Activated naive CD4-positive, alpha-beta T cell treated with anti-CD3 and anti-CD28 coated beads for 36 hours (primary cell): ENCODE results near the gene CGNL1. TPM values are rescaled to one million over a fixed set of nuclear protein-coding genes. Genes with fewer than 3 reads are reported as not detected.

Experiments used
- CTCF ChIA-PET: fragments of 350-600 bp; sonication (Branson Sonifier 250); formaldehyde crosslinking; loops from one replicate; lab custom pipeline; 2021; ENCODE audit warnings: antibody characterized with exemption; lab: Charles Lee
- DNase-seq: peaks from one replicate; pipeline ENCODE4 v3.0.0-alpha.2; 2020
- H3K27ac Mint-ChIP-seq: one replicate; pipeline ENCODE4 v1.8.0; 2021; ENCODE audit warnings: mild to moderate bottlenecking, mixed read lengths
- H3K27me3 Mint-ChIP-seq: one replicate; pipeline ENCODE4 v1.8.0; 2021; ENCODE audit warnings: low read depth, mixed read lengths
- H3K36me3 Mint-ChIP-seq: one replicate; pipeline ENCODE4 v1.8.0; 2021; ENCODE audit warnings: low read depth, mixed read lengths
- H3K4me1 Mint-ChIP-seq: one replicate; pipeline ENCODE4 v1.8.0; 2021; ENCODE audit warnings: low read depth, mixed read lengths
- H3K4me3 Mint-ChIP-seq: one replicate; pipeline ENCODE4 v1.8.0; 2021; ENCODE audit warnings: mild to moderate bottlenecking, moderate library complexity, mixed read lengths
- H3K9me3 Mint-ChIP-seq: one replicate; pipeline ENCODE4 v1.8.0; 2021; ENCODE audit warnings: mixed read lengths
- intact Hi-C: fragments of 100-400 bp; cut with micrococcal nuclease; formaldehyde crosslinking; loops from one replicate; pipeline ENCODE4 v1.15.1; 2023
- total RNA-seq, 2 experiments: library from RNA; stranded (reverse); gene quantifications; one replicate each; pipeline ENCODE4 v1.2.3, GENCODE V29; 2021

CGNL1 gene
- total RNA-seq, 2 experiments from 2014 or later, result not detected

DNA sequence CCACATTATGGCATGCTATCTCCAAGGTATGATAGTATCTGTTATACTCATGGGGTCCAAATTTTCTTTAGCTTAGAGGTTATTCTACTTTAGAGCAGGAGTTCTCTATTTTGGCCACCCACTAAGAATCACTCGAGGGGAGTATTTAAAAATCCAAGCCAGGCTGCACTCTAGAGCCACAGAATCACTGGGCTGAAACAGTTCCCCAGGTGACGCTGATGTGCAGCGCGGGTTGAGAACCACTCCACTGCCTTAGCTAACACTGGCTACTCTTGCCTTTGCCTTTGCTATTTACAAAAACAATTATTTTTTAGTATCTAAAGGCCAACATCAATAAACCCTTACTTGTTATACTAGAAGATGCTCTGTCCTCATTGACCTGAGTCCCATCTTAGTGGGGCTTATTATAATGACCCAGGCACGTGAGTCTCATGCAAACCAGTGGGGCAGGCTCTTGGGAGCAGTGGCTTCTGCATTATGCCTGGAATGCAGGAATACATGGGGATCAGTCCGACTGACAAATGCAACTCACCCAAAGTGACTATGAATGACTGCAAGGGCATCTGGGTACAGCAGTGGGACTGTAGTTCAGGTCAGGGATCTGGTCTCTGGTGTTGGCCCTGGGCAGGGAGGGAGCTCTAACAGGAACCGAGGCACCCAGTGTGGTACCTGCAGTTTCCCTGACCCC lies 21.7 kb upstream of the CGNL1 start:
- no peak overlapping the region for H3K4me3 Mint-ChIP-seq
- intact Hi-C loops, result no loop called here
- no peak overlapping the region for H3K27ac Mint-ChIP-seq
- DNase-seq, result no peak
- H3K9me3 Mint-ChIP-seq, result no peaks in the 10 kb centered on the region
- no peaks in the 10 kb centered on the region for H3K4me1 Mint-ChIP-seq
- H3K27me3 Mint-ChIP-seq, result peaks cover 4% of the 10 kb centered on the region
- no peaks in the 10 kb centered on the region for H3K36me3 Mint-ChIP-seq
- CTCF ChIA-PET, result interaction anchor here (1.1 kb wide), 1 partner anchor 207 kb away, joined by 3 read pairs; no protein-coding TSS in a partner anchor

DNA sequence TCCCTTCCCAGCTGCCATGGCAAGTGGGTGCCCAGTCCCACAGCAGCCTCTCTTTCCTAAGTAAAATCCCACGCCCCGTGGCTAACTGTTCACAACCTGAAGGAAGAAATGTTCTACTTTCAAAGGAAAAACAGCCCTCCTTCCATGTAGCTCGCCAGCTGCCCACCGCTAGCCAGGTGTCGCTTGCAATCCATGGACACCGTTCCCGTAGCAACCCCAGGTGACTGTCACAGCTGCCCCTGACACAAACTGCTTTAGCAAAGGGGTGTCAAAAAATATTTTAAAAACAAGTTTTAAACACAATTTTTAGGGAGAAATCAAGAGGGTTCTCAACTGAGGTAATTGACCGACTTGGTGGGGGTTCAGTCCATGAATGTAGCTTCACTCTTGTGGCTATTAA lies 21.0 kb upstream of the CGNL1 start:
- H3K27me3 Mint-ChIP-seq, result peaks cover 4% of the 10 kb centered on the region
- no peaks in the 10 kb centered on the region for H3K9me3 Mint-ChIP-seq
- no peak overlapping the region for H3K27ac Mint-ChIP-seq
- CTCF ChIA-PET, result interaction anchor here (1.1 kb wide), 1 partner anchor 208 kb away, joined by 3 read pairs; no protein-coding TSS in a partner anchor
- no peak for DNase-seq
- no peaks in the 10 kb centered on the region for H3K4me1 Mint-ChIP-seq
- H3K4me3 Mint-ChIP-seq, result no peak overlapping the region
- no peaks in the 10 kb centered on the region for H3K36me3 Mint-ChIP-seq
- intact Hi-C loops, result no loop called here

GRCh38 chr15:57356178-57356577 lies 20.1 kb upstream of the CGNL1 start:
- no peak overlapping the region for H3K27ac Mint-ChIP-seq
- H3K27me3 Mint-ChIP-seq, result peaks cover 4% of the 10 kb centered on the region
- no peaks in the 10 kb centered on the region for H3K4me1 Mint-ChIP-seq
- H3K36me3 Mint-ChIP-seq, result no peaks in the 10 kb centered on the region
- CTCF ChIA-PET, result interaction anchor here (1.2 kb wide), 1 partner anchor 9 kb away, joined by 3 read pairs; no protein-coding TSS in a partner anchor
- H3K9me3 Mint-ChIP-seq, result no peaks in the 10 kb centered on the region
- no peak for DNase-seq
- intact Hi-C loops, result no loop called here
- no peak overlapping the region for H3K4me3 Mint-ChIP-seq

DNA sequence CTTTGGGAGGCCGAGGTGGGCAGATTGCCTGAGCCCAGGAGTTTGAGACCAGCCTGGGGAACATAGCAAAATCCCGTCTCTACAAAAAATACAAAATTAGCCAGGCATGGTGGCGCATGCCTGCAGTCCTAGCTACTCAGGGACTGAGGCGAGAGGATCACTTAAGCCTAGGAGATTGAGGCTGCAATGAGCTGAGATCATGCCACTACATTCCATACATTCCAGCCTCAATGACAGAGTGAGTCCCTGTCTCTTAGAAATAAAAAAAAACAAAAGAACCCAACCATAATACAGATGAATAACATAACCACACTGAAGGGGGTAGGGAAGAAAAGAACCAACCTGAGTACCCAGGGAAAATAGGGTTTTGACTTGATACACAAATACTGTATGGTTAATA lies 19.7 kb upstream of the CGNL1 start:
- DNase-seq, result no peak
- Mint-ChIP-seq H3K27me3 (peaks cover 4% of the 10 kb centered on the region), H3K4me3 (no peak overlapping the region), H3K36me3 (no peaks in the 10 kb centered on the region), H3K4me1 (no peaks in the 10 kb centered on the region), H3K27ac (no peak overlapping the region), H3K9me3 (no peaks in the 10 kb centered on the region)
- intact Hi-C loops, result no loop called here
- CTCF ChIA-PET, result interaction anchor here (0.7 to 1.2 kb wide), 2 partner anchors 9 to 12 kb away, joined by 3 to 6 read pairs; no protein-coding TSS in a partner anchor

- CTCF ChIA-PET, result interaction anchor here (2.1 kb wide), 1 partner anchor 17 kb away, joined by 6 read pairs; no protein-coding TSS in a partner anchor
- no peak overlapping the region for H3K4me3 Mint-ChIP-seq
Measured at GRCh38 chr15:57357799-57358198, 18.5 kb upstream of the CGNL1 start.

DNA sequence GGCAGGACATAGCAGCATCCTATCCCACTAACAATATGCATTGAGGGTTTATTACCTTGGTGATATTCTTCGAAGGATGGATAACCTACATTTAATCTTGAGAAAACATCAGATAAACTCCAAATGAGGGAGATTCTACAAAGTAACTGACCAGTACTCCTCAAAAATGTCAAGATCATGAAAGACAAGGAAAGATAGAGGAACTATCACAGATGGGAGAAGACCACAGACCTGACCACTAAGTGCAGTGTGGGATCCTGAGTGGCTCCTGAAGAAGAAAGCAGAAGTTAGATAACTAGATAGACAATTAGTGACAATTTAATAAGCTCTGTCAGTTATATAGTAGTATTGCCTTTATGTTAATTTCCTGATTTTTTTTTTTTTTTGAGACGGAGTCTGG lies 17.7 kb upstream of the CGNL1 start:
- H3K9me3 Mint-ChIP-seq, result no peaks in the 10 kb centered on the region
- DNase-seq, result no peak
- CTCF ChIA-PET, result interaction anchor here (2.1 kb wide), 1 partner anchor 18 kb away, joined by 6 read pairs; no protein-coding TSS in a partner anchor
- H3K36me3 Mint-ChIP-seq, result no peaks in the 10 kb centered on the region
- H3K4me3 Mint-ChIP-seq, result no peak overlapping the region
- no peak overlapping the region for H3K27ac Mint-ChIP-seq
- peaks cover 4% of the 10 kb centered on the region for H3K27me3 Mint-ChIP-seq
- intact Hi-C loops, result no loop called here
- H3K4me1 Mint-ChIP-seq, result no peaks in the 10 kb centered on the region

More at GRCh38 chr15:57357799-57358198, 18.5 kb upstream of the CGNL1 start:
- H3K27ac Mint-ChIP-seq, result no peak overlapping the region
- no peaks in the 10 kb centered on the region for H3K4me1 Mint-ChIP-seq
- no peaks in the 10 kb centered on the region for H3K36me3 Mint-ChIP-seq
- H3K27me3 Mint-ChIP-seq, result peaks cover 4% of the 10 kb centered on the region
- no peaks in the 10 kb centered on the region for H3K9me3 Mint-ChIP-seq
- intact Hi-C loops, result no loop called here
- DNase-seq, result no peak

DNA sequence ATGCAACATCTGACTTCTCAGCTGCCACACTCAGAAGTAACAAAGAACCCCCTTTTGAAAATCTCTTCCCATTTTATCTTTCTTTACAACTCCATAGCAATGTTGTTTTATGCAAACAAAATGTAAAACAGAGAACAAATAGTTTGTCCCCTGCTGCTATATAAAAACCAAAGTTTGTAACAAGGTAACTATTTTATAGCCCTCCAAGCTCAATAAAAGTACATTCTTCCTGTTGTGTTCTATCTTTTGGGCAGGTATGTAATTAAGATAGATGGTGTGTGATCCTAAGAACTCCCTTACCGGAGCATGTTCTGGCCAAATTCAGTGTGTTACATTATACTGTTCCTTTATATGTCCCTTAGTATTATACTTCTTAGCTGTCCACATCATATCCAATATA lies 12.6 kb upstream of the CGNL1 start:
- intact Hi-C loops, result no loop called here
- CTCF ChIA-PET, result interaction anchor here (1.1 to 1.3 kb wide), 2 partner anchors 57 to 164 kb away, joined by 3 to 4 read pairs; no protein-coding TSS in a partner anchor
- H3K27ac Mint-ChIP-seq, result no peak overlapping the region
- DNase-seq, result no peak
- no peaks in the 10 kb centered on the region for H3K9me3 Mint-ChIP-seq
- H3K36me3 Mint-ChIP-seq, result no peaks in the 10 kb centered on the region
- no peaks in the 10 kb centered on the region for H3K4me1 Mint-ChIP-seq
- H3K27me3 Mint-ChIP-seq, result no peaks in the 10 kb centered on the region
- no peak overlapping the region for H3K4me3 Mint-ChIP-seq

DNA sequence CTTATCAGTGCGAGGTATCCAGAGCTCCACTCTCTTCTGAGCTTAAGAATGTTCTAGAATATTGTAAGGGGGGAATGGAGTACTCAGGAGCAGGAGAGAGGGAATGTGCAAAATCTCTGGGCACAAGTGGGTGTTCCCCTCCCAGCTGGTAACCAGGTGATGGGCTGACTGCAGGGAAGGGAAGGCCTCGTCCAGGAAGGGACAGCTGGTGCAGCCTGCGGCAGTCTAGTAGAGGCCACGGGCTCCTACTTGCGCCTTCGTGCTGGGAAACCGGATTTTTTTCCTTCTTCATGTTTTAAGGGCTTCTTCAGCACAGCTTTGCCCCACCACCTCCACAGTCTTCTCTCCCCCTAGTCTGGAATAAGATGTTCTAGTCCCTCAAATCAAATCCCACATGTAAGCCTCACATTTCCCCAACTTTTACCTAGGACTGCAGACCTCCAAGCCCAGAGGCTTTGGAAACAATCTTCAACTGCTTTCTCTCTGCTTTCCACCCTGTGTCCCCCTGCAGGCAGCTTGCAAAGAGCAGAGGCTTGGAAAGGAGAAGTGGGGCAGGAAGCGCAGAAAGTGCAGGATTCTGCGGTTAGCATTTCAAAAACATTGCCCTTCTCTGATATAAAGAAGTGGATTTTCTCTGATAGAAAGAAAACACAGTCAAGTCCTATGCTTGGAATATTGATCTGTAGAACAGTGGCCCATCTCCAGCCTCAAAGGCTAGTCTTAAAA lies 11.9 kb upstream of the CGNL1 start:
- Mint-ChIP-seq H3K4me3 (no peak overlapping the region), H3K4me1 (no peaks in the 10 kb centered on the region), H3K27ac (no peak overlapping the region), H3K36me3 (no peaks in the 10 kb centered on the region), H3K27me3 (no peaks in the 10 kb centered on the region), H3K9me3 (no peaks in the 10 kb centered on the region)
- DNase-seq, result no peak
- CTCF ChIA-PET, result interaction anchor here (1.1 to 1.3 kb wide), 2 partner anchors 58 to 164 kb away, joined by 3 to 4 read pairs; no protein-coding TSS in a partner anchor
- intact Hi-C loops, result no loop called here

DNA sequence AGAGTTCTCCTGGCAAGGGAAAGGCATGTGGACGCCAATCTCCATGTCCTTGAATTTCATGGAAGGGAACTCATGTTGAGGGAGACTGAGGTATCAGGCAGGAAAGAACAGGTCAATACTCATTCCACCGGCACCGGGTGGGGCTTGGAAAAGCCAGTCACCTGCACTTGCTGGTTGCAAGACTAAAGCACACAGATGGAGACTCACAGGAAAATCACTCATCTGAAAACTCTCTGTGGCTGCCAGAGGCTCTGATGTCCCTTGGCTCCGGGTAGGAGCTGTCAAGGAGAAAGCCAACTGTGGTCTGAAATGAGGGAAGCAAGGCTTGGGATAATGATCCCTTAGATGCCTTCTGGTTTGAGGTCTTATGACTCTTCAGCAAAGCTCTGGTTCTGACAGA lies 8.7 kb upstream of the CGNL1 start:
- H3K4me3 Mint-ChIP-seq, result no peak overlapping the region
- H3K9me3 Mint-ChIP-seq, result no peaks in the 10 kb centered on the region
- intact Hi-C loops, result no loop called here
- H3K27ac Mint-ChIP-seq, result no peak overlapping the region
- CTCF ChIA-PET, result no interaction called here
- no peak for DNase-seq
- H3K27me3 Mint-ChIP-seq, result no peaks in the 10 kb centered on the region
- no peaks in the 10 kb centered on the region for H3K36me3 Mint-ChIP-seq
- no peaks in the 10 kb centered on the region for H3K4me1 Mint-ChIP-seq

DNA sequence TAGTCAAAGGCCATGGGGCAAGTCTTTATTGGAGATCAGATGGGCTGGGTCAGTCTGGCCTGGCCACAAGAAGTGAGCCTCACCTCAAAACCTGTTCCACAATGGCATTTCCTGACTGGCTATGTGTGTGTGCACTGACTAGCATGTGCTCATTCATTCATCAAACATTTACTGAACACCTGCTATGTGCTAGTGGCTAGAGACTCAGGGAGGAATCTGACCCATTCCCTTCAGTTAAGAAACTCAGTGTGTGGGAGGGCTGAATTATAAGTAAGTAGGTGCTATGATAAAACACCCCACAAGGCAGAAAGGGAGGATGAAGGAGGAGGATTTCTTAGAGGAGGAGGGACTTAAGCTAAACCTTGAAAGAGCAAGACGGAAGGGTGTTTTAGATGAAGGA lies 5.4 kb upstream of the CGNL1 start:
- Mint-ChIP-seq H3K4me1 (peaks cover 2% of the 10 kb centered on the region), H3K27me3 (peaks cover 16% of the 10 kb centered on the region), H3K36me3 (no peaks in the 10 kb centered on the region), H3K9me3 (no peaks in the 10 kb centered on the region), H3K4me3 (no peak overlapping the region), H3K27ac (no peak overlapping the region)
- intact Hi-C loops, result no loop called here
- CTCF ChIA-PET, result interaction anchor here (1.2 to 1.5 kb wide), 2 partner anchors 30 to 157 kb away, joined by 3 to 5 read pairs; no protein-coding TSS in a partner anchor
- DNase-seq, result no peak

- CTCF ChIA-PET, result no interaction called here
- H3K4me1 Mint-ChIP-seq, result peaks cover 10% of the 10 kb centered on the region
- H3K27me3 Mint-ChIP-seq, result peaks cover 32% of the 10 kb centered on the region
- no peaks in the 10 kb centered on the region for H3K36me3 Mint-ChIP-seq
- intact Hi-C loops, result no loop called here
- H3K27ac Mint-ChIP-seq, result no peak overlapping the region
- no peaks in the 10 kb centered on the region for H3K9me3 Mint-ChIP-seq
- DNase-seq, result no peak
- no peak overlapping the region for H3K4me3 Mint-ChIP-seq
Measured at GRCh38 chr15:57373251-57373881, 2.9 kb upstream of the CGNL1 start.

GRCh38 chr15:57373882-57374276 lies 2.4 kb upstream of the CGNL1 start:
- CTCF ChIA-PET, result no interaction called here
- H3K27ac Mint-ChIP-seq, result no peak overlapping the region
- peaks cover 37% of the 10 kb centered on the region for H3K27me3 Mint-ChIP-seq
- no peak overlapping the region for H3K4me3 Mint-ChIP-seq
- H3K36me3 Mint-ChIP-seq, result no peaks in the 10 kb centered on the region
- H3K9me3 Mint-ChIP-seq, result no peaks in the 10 kb centered on the region
- peaks cover 11% of the 10 kb centered on the region for H3K4me1 Mint-ChIP-seq
- intact Hi-C loops, result no loop called here
- DNase-seq, result no peak
